H1 (cell line): Measurements from ENCODE around the gene FRY. TPM values are rescaled to one million over a fixed set of nuclear protein-coding genes. Genes with fewer than 3 reads are reported as not detected.

Source experiments
- ATF3 ChIP-seq: IDR thresholded peaks from 2 replicates; pipeline ENCODE4 v1.6.1; 2011; ENCODE audit warnings: low read depth, mild to moderate bottlenecking, low read length; ENCODE audit not compliant: insufficient read depth
- BACH1 ChIP-seq: IDR thresholded peaks from 2 replicates; pipeline ENCODE4 v1.6.1; 2012; ENCODE audit warnings: low read length, improper control_type of control experiment
- CHD7 ChIP-seq: fragments of 300-600 bp; sonication (generic); IDR thresholded peaks from 2 replicates; pipeline ENCODE4 v1.7.1; 2012; ENCODE audit warnings: low read length, moderate library complexity, mild to moderate bottlenecking, inconsistent platforms; ENCODE audit not compliant: insufficient replicate concordance
- CREB1 ChIP-seq: IDR thresholded peaks from 2 replicates; pipeline ENCODE4 v1.6.1; 2012; ENCODE audit warnings: inconsistent platforms
- SIX5 ChIP-seq: IDR thresholded peaks from 2 replicates; pipeline ENCODE4 v1.6.1; 2011; ENCODE audit warnings: mild to moderate bottlenecking, low read depth, low read length
- TCF12 ChIP-seq: IDR thresholded peaks from 2 replicates; pipeline ENCODE4 v1.6.1; 2011; ENCODE audit warnings: low read depth, mild to moderate bottlenecking, low read length
- polyA plus RNA-seq, 7 experiments: library from polyadenylated mRNA; depleted of rRNA in 3 of 7; stranded (reverse) in 5 of 7; unstranded in 2 of 7; fragments of >200 nt in 5 of 7; fragments of 200-250 nt in 2 of 7; gene quantifications; 1 replicate in 5 of 7; 2 replicates in 1 of 7; 4 replicates in 1 of 7; pipeline versions ENCODE4 v1.2.1 to v1.2.3, GENCODE V29; 2011 to 2013; ENCODE audit warnings: missing spikeins in 2 of 7, mixed read lengths in 2 of 7
- total RNA-seq: library from RNA; stranded (reverse); fragmentation: NEBNext Ultra II Directional; extraction: Animal tissue kit (Norgen Biotek cat#: 25700); gene quantifications from 2 replicates; pipeline ENCODE4 v1.2.1, GENCODE V29; 2021

The FRY gene
- total and polyA plus RNA-seq, 2 of the 8 experiments (the other 6 are each of a cell fraction or from before 2014, with no cell fraction given): 4.3 to 9.2 TPM

GRCh38 chr13:31986676-31987470, 44.7 kb upstream of the FRY start (continued):
- TF ChIP-seq CREB1: no peak
- TF ChIP-seq ATF3: no peak
- TF ChIP-seq BACH1: no peak
- TF ChIP-seq TCF12: no peak
- no peak for TF ChIP-seq SIX5
- no peak for TF ChIP-seq CHD7
- TF ChIP-seq, all 59 proteins: peak for 0
